ENCODE measurements around the gene VWDE.

Gene VWDE

GRCh38 chr7:12369756-12370155 lies 33.9 kb downstream of the VWDE start:
- H3K9me3 ChIP-seq (ENCODE audit: control insufficient read depth, low read depth, low read length), result no peaks in the 10 kb centered on the region
- no peak overlapping the region for H3K9ac ChIP-seq (ENCODE audit: low read length)
- no peak overlapping the region for H3K4me3 ChIP-seq (ENCODE audit: low read length)
- H3K36me3 ChIP-seq (ENCODE audit: control insufficient read depth, low read depth, low read length), result peaks cover 21% of the 10 kb centered on the region
- H3K4me1 ChIP-seq (ENCODE audit: control insufficient read depth, low read depth, low read length), result no peaks in the 10 kb centered on the region
- H3K27ac ChIP-seq (ENCODE audit: low read length), result no peak overlapping the region
- H3K27me3 ChIP-seq (ENCODE audit: control insufficient read depth, insufficient read depth, low read length), result no peaks in the 10 kb centered on the region

- Histone ChIP-seq H3K36me3 (ENCODE audit: control insufficient read depth, low read depth, low read length) (peaks cover 26% of the 10 kb centered on the region), H3K4me1 (ENCODE audit: control insufficient read depth, low read depth, low read length) (no peaks in the 10 kb centered on the region), H3K9ac (ENCODE audit: low read length) (no peak overlapping the region), H3K9me3 (ENCODE audit: control insufficient read depth, low read depth, low read length) (no peaks in the 10 kb centered on the region), H3K4me3 (ENCODE audit: low read length) (no peak overlapping the region), H3K27ac (ENCODE audit: low read length) (no peak overlapping the region), H3K27me3 (ENCODE audit: control insufficient read depth, insufficient read depth, low read length) (no peaks in the 10 kb centered on the region)
Measured at GRCh38 chr7:12369072-12369471, 34.6 kb downstream of the VWDE start.

- no peaks in the 10 kb centered on the region for H3K9me3 ChIP-seq (ENCODE audit: control insufficient read depth, low read depth, low read length)
- no peak overlapping the region for H3K9ac ChIP-seq (ENCODE audit: low read length)
Measured at GRCh38 chr7:12360948-12361347, 42.7 kb downstream of the VWDE start.

GRCh38 chr7:12358694-12359093 lies 45.0 kb downstream of the VWDE start:
- Histone ChIP-seq H3K4me1 (ENCODE audit: control insufficient read depth, low read depth, low read length) (no peaks in the 10 kb centered on the region), H3K36me3 (ENCODE audit: control insufficient read depth, low read depth, low read length) (peaks cover 53% of the 10 kb centered on the region), H3K27ac (ENCODE audit: low read length) (no peak overlapping the region), H3K4me3 (ENCODE audit: low read length) (no peak overlapping the region), H3K9me3 (ENCODE audit: control insufficient read depth, low read depth, low read length) (no peaks in the 10 kb centered on the region), H3K27me3 (ENCODE audit: control insufficient read depth, insufficient read depth, low read length) (no peaks in the 10 kb centered on the region), H3K9ac (ENCODE audit: low read length) (no peak overlapping the region)

More at GRCh38 chr7:12360948-12361347, 42.7 kb downstream of the VWDE start:
- no peak overlapping the region for H3K27ac ChIP-seq (ENCODE audit: low read length)
- H3K4me1 ChIP-seq (ENCODE audit: control insufficient read depth, low read depth, low read length), result no peaks in the 10 kb centered on the region
- peaks cover 42% of the 10 kb centered on the region for H3K36me3 ChIP-seq (ENCODE audit: control insufficient read depth, low read depth, low read length)
- no peak overlapping the region for H3K4me3 ChIP-seq (ENCODE audit: low read length)
- no peaks in the 10 kb centered on the region for H3K27me3 ChIP-seq (ENCODE audit: control insufficient read depth, insufficient read depth, low read length)

DNA sequence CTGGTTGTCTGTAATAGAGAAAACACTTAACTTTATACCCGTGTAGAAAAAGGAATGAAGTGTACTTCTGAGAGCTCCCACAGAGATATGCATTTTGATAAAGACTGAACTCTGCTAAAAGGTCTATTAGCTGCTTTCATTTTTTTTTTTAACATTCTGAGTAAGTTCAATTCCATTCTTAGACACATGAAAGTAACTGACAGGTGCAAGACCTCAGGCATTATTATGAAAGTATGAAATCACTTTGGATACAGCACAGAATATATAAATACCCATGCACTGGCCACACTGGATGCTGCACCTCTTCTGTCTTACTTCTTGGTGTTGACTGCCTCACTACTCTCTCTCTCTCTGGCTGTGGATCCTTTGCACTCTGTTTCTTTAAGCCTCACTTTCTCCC lies 46.2 kb downstream of the VWDE start:
- H3K9me3 ChIP-seq (ENCODE audit: control insufficient read depth, low read depth, low read length), result no peaks in the 10 kb centered on the region
- H3K9ac ChIP-seq (ENCODE audit: low read length), result no peak overlapping the region
- H3K4me1 ChIP-seq (ENCODE audit: control insufficient read depth, low read depth, low read length), result no peaks in the 10 kb centered on the region
- no peak overlapping the region for H3K4me3 ChIP-seq (ENCODE audit: low read length)
- H3K27ac ChIP-seq (ENCODE audit: low read length), result no peak overlapping the region
- H3K27me3 ChIP-seq (ENCODE audit: control insufficient read depth, insufficient read depth, low read length), result no peaks in the 10 kb centered on the region
- H3K36me3 ChIP-seq (ENCODE audit: control insufficient read depth, low read depth, low read length), result peaks cover 55% of the 10 kb centered on the region

- Histone ChIP-seq H3K9me3 (ENCODE audit: control insufficient read depth, low read depth, low read length) (no peaks in the 10 kb centered on the region), H3K27ac (ENCODE audit: low read length) (no peak overlapping the region), H3K9ac (ENCODE audit: low read length) (no peak overlapping the region), H3K4me1 (ENCODE audit: control insufficient read depth, low read depth, low read length) (no peaks in the 10 kb centered on the region), H3K36me3 (ENCODE audit: control insufficient read depth, low read depth, low read length) (peaks cover 35% of the 10 kb centered on the region), H3K4me3 (ENCODE audit: low read length) (no peak overlapping the region), H3K27me3 (ENCODE audit: control insufficient read depth, insufficient read depth, low read length) (no peaks in the 10 kb centered on the region)
Measured at GRCh38 chr7:12351843-12352242, 51.8 kb downstream of the VWDE start.

GRCh38 chr7:12350971-12351370 lies 52.7 kb downstream of the VWDE start:
- H3K36me3 ChIP-seq (ENCODE audit: control insufficient read depth, low read depth, low read length), result peaks cover 29% of the 10 kb centered on the region

DNA sequence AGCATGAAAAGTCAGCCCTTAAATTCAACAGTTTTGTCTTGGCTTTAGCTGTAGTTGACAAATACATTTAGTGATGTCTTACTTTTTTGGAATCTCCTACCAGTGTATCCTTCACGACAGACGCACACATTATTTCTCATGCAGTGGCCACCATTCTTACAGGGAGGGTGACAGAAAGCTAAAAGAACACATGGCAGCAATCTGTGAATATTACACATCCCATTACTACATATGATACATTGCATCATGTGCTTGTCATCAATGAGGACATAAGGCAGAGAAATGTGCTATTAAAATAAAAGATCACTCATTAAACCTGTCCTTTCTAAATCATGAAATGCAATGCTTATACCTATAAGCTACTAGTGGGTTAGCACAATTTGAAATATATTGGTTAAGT lies 66.6 kb downstream of the VWDE start:
- Histone ChIP-seq H3K4me1 (ENCODE audit: control insufficient read depth, low read depth, low read length) (no peaks in the 10 kb centered on the region), H3K36me3 (ENCODE audit: control insufficient read depth, low read depth, low read length) (peaks cover 27% of the 10 kb centered on the region), H3K9me3 (ENCODE audit: control insufficient read depth, low read depth, low read length) (no peaks in the 10 kb centered on the region), H3K9ac (ENCODE audit: low read length) (no peak overlapping the region), H3K27me3 (ENCODE audit: control insufficient read depth, insufficient read depth, low read length) (no peaks in the 10 kb centered on the region), H3K4me3 (ENCODE audit: low read length) (no peak overlapping the region), H3K27ac (ENCODE audit: low read length) (no peak overlapping the region)

More at GRCh38 chr7:12350971-12351370, 52.7 kb downstream of the VWDE start:
- H3K4me1 ChIP-seq (ENCODE audit: control insufficient read depth, low read depth, low read length), result no peaks in the 10 kb centered on the region
- H3K9me3 ChIP-seq (ENCODE audit: control insufficient read depth, low read depth, low read length), result no peaks in the 10 kb centered on the region
- no peak overlapping the region for H3K27ac ChIP-seq (ENCODE audit: low read length)
- H3K4me3 ChIP-seq (ENCODE audit: low read length), result no peak overlapping the region
- no peaks in the 10 kb centered on the region for H3K27me3 ChIP-seq (ENCODE audit: control insufficient read depth, insufficient read depth, low read length)
- H3K9ac ChIP-seq (ENCODE audit: low read length), result no peak overlapping the region

GRCh38 chr7:12328888-12329770 lies 74.5 kb downstream of the VWDE start:
- no peaks in the 10 kb centered on the region for H3K27me3 ChIP-seq (ENCODE audit: control insufficient read depth, insufficient read depth, low read length)
- H3K36me3 ChIP-seq (ENCODE audit: control insufficient read depth, low read depth, low read length), result no peaks in the 10 kb centered on the region
- H3K9me3 ChIP-seq (ENCODE audit: control insufficient read depth, low read depth, low read length), result no peaks in the 10 kb centered on the region
- peak overlapping the region; percentile 21 for H3K27ac ChIP-seq (ENCODE audit: low read length)
- H3K4me3 ChIP-seq (ENCODE audit: low read length), result no peak overlapping the region
- no peak overlapping the region for H3K9ac ChIP-seq (ENCODE audit: low read length)
- H3K4me1 ChIP-seq (ENCODE audit: control insufficient read depth, low read depth, low read length), result peaks cover 33% of the 10 kb centered on the region

GRCh38 chr7:12327922-12328321 lies 75.7 kb downstream of the VWDE start:
- H3K4me1 ChIP-seq (ENCODE audit: control insufficient read depth, low read depth, low read length), result peaks cover 42% of the 10 kb centered on the region
- H3K4me3 ChIP-seq (ENCODE audit: low read length), result no peak overlapping the region
- no peak overlapping the region for H3K27ac ChIP-seq (ENCODE audit: low read length)
- no peaks in the 10 kb centered on the region for H3K9me3 ChIP-seq (ENCODE audit: control insufficient read depth, low read depth, low read length)
- no peaks in the 10 kb centered on the region for H3K36me3 ChIP-seq (ENCODE audit: control insufficient read depth, low read depth, low read length)
- H3K9ac ChIP-seq (ENCODE audit: low read length), result no peak overlapping the region
- H3K27me3 ChIP-seq (ENCODE audit: control insufficient read depth, insufficient read depth, low read length), result no peaks in the 10 kb centered on the region

DNA sequence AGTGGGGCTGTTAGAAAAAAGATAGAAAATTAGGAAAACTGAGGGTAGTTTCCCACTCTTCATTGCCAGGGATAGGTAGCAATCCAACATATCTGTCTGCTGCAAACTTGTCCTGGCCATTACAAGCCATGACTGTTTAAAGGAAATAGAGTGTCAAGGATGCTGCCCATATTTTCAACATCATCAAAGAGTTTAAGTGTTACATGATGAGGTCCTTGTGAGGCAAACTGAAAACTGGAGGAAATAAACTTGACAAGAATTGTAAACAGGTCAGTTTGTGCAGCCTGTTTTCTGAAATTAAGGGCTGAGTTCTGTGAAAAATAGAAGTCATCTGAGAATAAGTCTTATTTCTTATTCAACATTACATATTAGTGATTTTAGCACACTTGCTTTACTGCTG lies 78.0 kb downstream of the VWDE start:
- Histone ChIP-seq H3K9ac (ENCODE audit: low read length) (no peak overlapping the region), H3K9me3 (ENCODE audit: control insufficient read depth, low read depth, low read length) (no peaks in the 10 kb centered on the region), H3K4me1 (ENCODE audit: control insufficient read depth, low read depth, low read length) (peaks cover 33% of the 10 kb centered on the region), H3K4me3 (ENCODE audit: low read length) (no peak overlapping the region), H3K27ac (ENCODE audit: low read length) (no peak overlapping the region), H3K27me3 (ENCODE audit: control insufficient read depth, insufficient read depth, low read length) (no peaks in the 10 kb centered on the region), H3K36me3 (ENCODE audit: control insufficient read depth, low read depth, low read length) (no peaks in the 10 kb centered on the region)

DNA sequence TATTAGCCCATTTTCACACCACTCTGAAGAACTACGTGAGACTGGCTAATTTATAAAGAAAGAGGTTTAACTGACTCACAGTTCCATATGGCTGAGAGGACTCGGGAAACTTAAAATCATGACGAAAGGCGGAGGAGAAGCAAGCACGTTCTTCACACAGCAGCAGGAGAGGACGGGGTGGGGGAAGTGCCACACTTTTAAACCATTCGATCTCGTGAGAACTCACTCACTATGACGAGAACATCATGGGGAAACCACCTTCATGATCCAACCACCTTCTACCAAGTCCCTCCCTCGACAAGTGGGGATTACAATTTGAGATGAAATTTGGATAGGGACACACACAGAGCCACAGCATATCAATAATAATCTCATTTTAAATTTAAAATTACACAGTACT lies 80.2 kb downstream of the VWDE start:
- H3K36me3 ChIP-seq (ENCODE audit: control insufficient read depth, low read depth, low read length), result no peaks in the 10 kb centered on the region
- H3K27ac ChIP-seq (ENCODE audit: low read length), result no peak overlapping the region
- no peak overlapping the region for H3K9ac ChIP-seq (ENCODE audit: low read length)
- H3K4me3 ChIP-seq (ENCODE audit: low read length), result no peak overlapping the region
- H3K27me3 ChIP-seq (ENCODE audit: control insufficient read depth, insufficient read depth, low read length), result no peaks in the 10 kb centered on the region
- no peaks in the 10 kb centered on the region for H3K9me3 ChIP-seq (ENCODE audit: control insufficient read depth, low read depth, low read length)
- peaks cover 18% of the 10 kb centered on the region for H3K4me1 ChIP-seq (ENCODE audit: control insufficient read depth, low read depth, low read length)

All from iPS-18a (cell line).